GM23338 (cell line): ENCODE results near the gene MRPS7. TPM values are rescaled to one million over a fixed set of nuclear protein-coding genes. Genes with fewer than 3 reads are reported as not detected.

Source experiments
- ATAC-seq: fragments of 200-7000 bp; cut with Tn5 transposase; 3 replicates; pipeline ENCODE4 v1.9.1; 2020
- DNase-seq: peaks from one replicate; pipeline ENCODE4 v3.0.0-alpha.2; 2015; ENCODE audit warnings: low spot score
- H2AFZ ChIP-seq: fragments of 200-600 bp; sonication (generic); 2 replicates; pipeline ENCODE4 v1.8.0; 2016; ENCODE audit warnings: antibody characterized with exemption, mild to moderate bottlenecking, moderate library complexity
- H3F3A ChIP-seq: fragments of 200-600 bp; sonication (generic); replicated peaks from 2 replicates; pipeline ENCODE4 v1.8.0; 2017; ENCODE audit warnings: antibody characterized with exemption, mixed run types, low read depth
- H3K27ac ChIP-seq: fragments of 200-600 bp; sonication (generic); 2 replicates; pipeline ENCODE4 v1.6.1; 2016; ENCODE audit warnings: low read depth
- H3K27me3 ChIP-seq: fragments of 200-600 bp; sonication (generic); 2 replicates; pipeline ENCODE4 v1.8.0; 2016; ENCODE audit warnings: mild to moderate bottlenecking, mixed run types, moderate library complexity; ENCODE audit not compliant: insufficient read depth
- H3K36me3 ChIP-seq: fragments of 200-600 bp; sonication (generic); 2 replicates; pipeline ENCODE4 v1.8.0; 2016; ENCODE audit warnings: mild to moderate bottlenecking; ENCODE audit not compliant: insufficient read depth
- H3K4me1 ChIP-seq: fragments of 200-600 bp; sonication (generic); 2 replicates; pipeline ENCODE4 v1.8.0; 2016; ENCODE audit warnings: mild to moderate bottlenecking, moderate library complexity; ENCODE audit not compliant: insufficient read depth
- H3K4me2 ChIP-seq: fragments of 200-600 bp; sonication (generic); 2 replicates; pipeline ENCODE4 v1.7.1; 2017; ENCODE audit warnings: mixed run types
- H3K4me3 ChIP-seq: fragments of 200-600 bp; sonication (generic); 2 replicates; pipeline ENCODE4 v1.6.1; 2016; ENCODE audit warnings: mixed run types
- H3K79me2 ChIP-seq: fragments of 200-600 bp; sonication (generic); replicated peaks from 2 replicates; pipeline ENCODE4 v1.8.0; 2017; ENCODE audit warnings: mild to moderate bottlenecking; ENCODE audit not compliant: insufficient read depth
- H3K9me2 ChIP-seq: fragments of 200-600 bp; sonication (generic); 2 replicates; pipeline ENCODE4 v1.8.0; 2017; ENCODE audit not compliant: insufficient read depth
- H4K20me1 ChIP-seq: fragments of 200-600 bp; sonication (generic); replicated peaks from 2 replicates; pipeline ENCODE4 v1.8.0; 2017; ENCODE audit warnings: mild to moderate bottlenecking; ENCODE audit not compliant: insufficient read depth
- H3K27ac Mint-ChIP-seq: 2 replicates; pipeline ENCODE4 v1.8.0; 2020; ENCODE audit warnings: inconsistent platforms, mild to moderate bottlenecking, moderate library complexity, mixed read lengths
- H3K27me3 Mint-ChIP-seq: 3 replicates; pipeline ENCODE4 v1.8.0; 2022; ENCODE audit warnings: low read depth, mild to moderate bottlenecking, moderate library complexity, mixed read lengths, inconsistent platforms; ENCODE audit not compliant: insufficient read depth, poor library complexity
- H3K36me3 Mint-ChIP-seq: 3 replicates; pipeline ENCODE4 v1.8.0; 2021; ENCODE audit warnings: low read depth, mild to moderate bottlenecking, inconsistent platforms, moderate library complexity, mixed read lengths
- H3K4me1 Mint-ChIP-seq: 3 replicates; pipeline ENCODE4 v1.8.0; 2020; ENCODE audit warnings: mild to moderate bottlenecking, inconsistent platforms, mixed read lengths
- H3K4me3 Mint-ChIP-seq: 3 replicates; pipeline ENCODE4 v1.8.0; 2021; ENCODE audit warnings: moderate library complexity, mild to moderate bottlenecking, inconsistent platforms, mixed read lengths
- H3K9me3 Mint-ChIP-seq: 3 replicates; pipeline ENCODE4 v1.8.0; 2020; ENCODE audit warnings: moderate library complexity, mild to moderate bottlenecking, inconsistent platforms, mixed read lengths
- CREB1 ChIP-seq: fragments of 250-450 bp; sonication (Bioruptor Pico); IDR thresholded peaks from 2 replicates; pipeline ENCODE4 v1.5.0; 2020; ENCODE audit warnings: low read depth, mild to moderate bottlenecking, moderate library complexity
- CTCF ChIP-seq, 2 experiments: fragments of 200-600 bp in 1 of 2; sonication (generic) in 1 of 2; conservative IDR thresholded peaks; 2 replicates each; pipeline versions ENCODE4 v1.5.1 to v1.6.1; 2016 to 2017; ENCODE audit warnings: antibody characterized with exemption in 2 of 2, low read depth in 2 of 2, mild to moderate bottlenecking in 2 of 2, moderate library complexity in 1 of 2
- EZH2 ChIP-seq: fragments of 200-600 bp; sonication (generic); IDR thresholded peaks from one replicate; pipeline ENCODE4 v1.8.0; 2017; ENCODE audit warnings: antibody characterized with exemption, mild to moderate bottlenecking, low read depth; ENCODE audit not compliant: unreplicated experiment
- EZH2phosphoT487 ChIP-seq: fragments of 200-600 bp; sonication (generic); IDR thresholded peaks from one replicate; pipeline ENCODE4 v1.8.1; 2018; ENCODE audit warnings: antibody characterized with exemption; ENCODE audit not compliant: unreplicated experiment
- JUNB ChIP-seq: IDR thresholded peaks from one replicate; pipeline ENCODE4 v1.6.1; 2016; ENCODE audit warnings: antibody characterized with exemption; ENCODE audit not compliant: unreplicated experiment
- NANOG ChIP-seq: IDR thresholded peaks from 2 replicates; pipeline ENCODE4 v1.6.1; 2016; ENCODE audit warnings: antibody characterized with exemption, borderline replicate concordance
- POLR2AphosphoS5 ChIP-seq: IDR thresholded peaks from 2 replicates; pipeline ENCODE4 v1.6.1; 2016; ENCODE audit warnings: antibody characterized with exemption, low read depth
- STAT1 ChIP-seq: IDR thresholded peaks from one replicate; pipeline ENCODE4 v1.6.1; 2016; ENCODE audit warnings: antibody characterized with exemption; ENCODE audit not compliant: unreplicated experiment
- ZNF114 ChIP-seq: fragments of 250-450 bp; sonication (Bioruptor Pico); IDR thresholded peaks from 2 replicates; pipeline ENCODE4 v1.5.0; 2020; ENCODE audit warnings: mild to moderate bottlenecking, moderate library complexity
- ZNF331 ChIP-seq: fragments of 250-450 bp; sonication (Bioruptor Pico); IDR thresholded peaks from 2 replicates; pipeline ENCODE4 v1.5.0; 2020; ENCODE audit warnings: low read depth, mild to moderate bottlenecking, moderate library complexity
- polyA plus RNA-seq: library from polyadenylated mRNA; unstranded; fragments of >200 nt; fragmentation: Nextera tagmentation; extraction: Ambion mirVana; gene quantifications from 2 replicates; pipeline ENCODE4 v1.2.1, GENCODE V29; 2016
- total RNA-seq: library from RNA; depleted of rRNA; stranded (reverse); fragments of >200 nt; shearing (Covaris generic); gene quantifications from 2 replicates; pipeline ENCODE4 v1.2.3, GENCODE V29; 2014
- TF ChIP-seq, protein P1 (sequence below): IDR thresholded peaks from one replicate; pipeline ENCODE4 v1.6.1; 2018; ENCODE audit warnings: antibody characterized with exemption; ENCODE audit not compliant: unreplicated experiment
- TF ChIP-seq, protein P2 (sequence below): IDR thresholded peaks from 2 replicates; pipeline ENCODE4 v1.6.1; 2016; ENCODE audit warnings: antibody characterized with exemption
- TF ChIP-seq, protein P3 (sequence below): fragments of 250-450 bp; sonication (Bioruptor Pico); IDR thresholded peaks from 2 replicates; pipeline ENCODE4 v1.5.0; 2020; ENCODE audit warnings: mild to moderate bottlenecking, moderate library complexity

The MRPS7 gene
- total and polyA plus RNA-seq, 2 experiments from 2014 or later, result 60.6 to 114 TPM

- no peak overlapping the region for H3K4me2 ChIP-seq
- Mint-ChIP-seq H3K4me1 (no peaks in the 10 kb centered on the region), H3K9me3 (no peaks in the 10 kb centered on the region), H3K27me3 (peaks cover 8% of the 10 kb centered on the region), H3K27ac (no peak overlapping the region), H3K4me3 (no peak overlapping the region), H3K36me3 (peaks cover 24% of the 10 kb centered on the region)
- no peak for DNase-seq
- H3K36me3 ChIP-seq, result 0 out of 2 replicates have a peak, but pooled peaks cover 9% of the 10 kb centered on the region
- TF ChIP-seq EZH2 (no peak), EZH2phosphoT487 (no peak), JUNB (no peak), CTCF (conservative IDR thresholded peaks at IDR 0.05; ENCODE audit: low read depth in 2 of 2) (no peak), CREB1 (no peak), NANOG (no peak), POLR2AphosphoS5 (no peak), ZNF114 (CRISPR knock-in tag) (no peak), ZNF331 (CRISPR knock-in tag) (no peak), STAT1 (no peak)
- TF ChIP-seq, protein P1, sequence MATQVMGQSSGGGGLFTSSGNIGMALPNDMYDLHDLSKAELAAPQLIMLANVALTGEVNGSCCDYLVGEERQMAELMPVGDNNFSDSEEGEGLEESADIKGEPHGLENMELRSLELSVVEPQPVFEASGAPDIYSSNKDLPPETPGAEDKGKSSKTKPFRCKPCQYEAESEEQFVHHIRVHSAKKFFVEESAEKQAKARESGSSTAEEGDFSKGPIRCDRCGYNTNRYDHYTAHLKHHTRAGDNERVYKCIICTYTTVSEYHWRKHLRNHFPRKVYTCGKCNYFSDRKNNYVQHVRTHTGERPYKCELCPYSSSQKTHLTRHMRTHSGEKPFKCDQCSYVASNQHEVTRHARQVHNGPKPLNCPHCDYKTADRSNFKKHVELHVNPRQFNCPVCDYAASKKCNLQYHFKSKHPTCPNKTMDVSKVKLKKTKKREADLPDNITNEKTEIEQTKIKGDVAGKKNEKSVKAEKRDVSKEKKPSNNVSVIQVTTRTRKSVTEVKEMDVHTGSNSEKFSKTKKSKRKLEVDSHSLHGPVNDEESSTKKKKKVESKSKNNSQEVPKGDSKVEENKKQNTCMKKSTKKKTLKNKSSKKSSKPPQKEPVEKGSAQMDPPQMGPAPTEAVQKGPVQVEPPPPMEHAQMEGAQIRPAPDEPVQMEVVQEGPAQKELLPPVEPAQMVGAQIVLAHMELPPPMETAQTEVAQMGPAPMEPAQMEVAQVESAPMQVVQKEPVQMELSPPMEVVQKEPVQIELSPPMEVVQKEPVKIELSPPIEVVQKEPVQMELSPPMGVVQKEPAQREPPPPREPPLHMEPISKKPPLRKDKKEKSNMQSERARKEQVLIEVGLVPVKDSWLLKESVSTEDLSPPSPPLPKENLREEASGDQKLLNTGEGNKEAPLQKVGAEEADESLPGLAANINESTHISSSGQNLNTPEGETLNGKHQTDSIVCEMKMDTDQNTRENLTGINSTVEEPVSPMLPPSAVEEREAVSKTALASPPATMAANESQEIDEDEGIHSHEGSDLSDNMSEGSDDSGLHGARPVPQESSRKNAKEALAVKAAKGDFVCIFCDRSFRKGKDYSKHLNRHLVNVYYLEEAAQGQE, result no peak
- TF ChIP-seq, protein P2, sequence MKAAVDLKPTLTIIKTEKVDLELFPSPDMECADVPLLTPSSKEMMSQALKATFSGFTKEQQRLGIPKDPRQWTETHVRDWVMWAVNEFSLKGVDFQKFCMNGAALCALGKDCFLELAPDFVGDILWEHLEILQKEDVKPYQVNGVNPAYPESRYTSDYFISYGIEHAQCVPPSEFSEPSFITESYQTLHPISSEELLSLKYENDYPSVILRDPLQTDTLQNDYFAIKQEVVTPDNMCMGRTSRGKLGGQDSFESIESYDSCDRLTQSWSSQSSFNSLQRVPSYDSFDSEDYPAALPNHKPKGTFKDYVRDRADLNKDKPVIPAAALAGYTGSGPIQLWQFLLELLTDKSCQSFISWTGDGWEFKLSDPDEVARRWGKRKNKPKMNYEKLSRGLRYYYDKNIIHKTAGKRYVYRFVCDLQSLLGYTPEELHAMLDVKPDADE, result no peak
- TF ChIP-seq, protein P3, sequence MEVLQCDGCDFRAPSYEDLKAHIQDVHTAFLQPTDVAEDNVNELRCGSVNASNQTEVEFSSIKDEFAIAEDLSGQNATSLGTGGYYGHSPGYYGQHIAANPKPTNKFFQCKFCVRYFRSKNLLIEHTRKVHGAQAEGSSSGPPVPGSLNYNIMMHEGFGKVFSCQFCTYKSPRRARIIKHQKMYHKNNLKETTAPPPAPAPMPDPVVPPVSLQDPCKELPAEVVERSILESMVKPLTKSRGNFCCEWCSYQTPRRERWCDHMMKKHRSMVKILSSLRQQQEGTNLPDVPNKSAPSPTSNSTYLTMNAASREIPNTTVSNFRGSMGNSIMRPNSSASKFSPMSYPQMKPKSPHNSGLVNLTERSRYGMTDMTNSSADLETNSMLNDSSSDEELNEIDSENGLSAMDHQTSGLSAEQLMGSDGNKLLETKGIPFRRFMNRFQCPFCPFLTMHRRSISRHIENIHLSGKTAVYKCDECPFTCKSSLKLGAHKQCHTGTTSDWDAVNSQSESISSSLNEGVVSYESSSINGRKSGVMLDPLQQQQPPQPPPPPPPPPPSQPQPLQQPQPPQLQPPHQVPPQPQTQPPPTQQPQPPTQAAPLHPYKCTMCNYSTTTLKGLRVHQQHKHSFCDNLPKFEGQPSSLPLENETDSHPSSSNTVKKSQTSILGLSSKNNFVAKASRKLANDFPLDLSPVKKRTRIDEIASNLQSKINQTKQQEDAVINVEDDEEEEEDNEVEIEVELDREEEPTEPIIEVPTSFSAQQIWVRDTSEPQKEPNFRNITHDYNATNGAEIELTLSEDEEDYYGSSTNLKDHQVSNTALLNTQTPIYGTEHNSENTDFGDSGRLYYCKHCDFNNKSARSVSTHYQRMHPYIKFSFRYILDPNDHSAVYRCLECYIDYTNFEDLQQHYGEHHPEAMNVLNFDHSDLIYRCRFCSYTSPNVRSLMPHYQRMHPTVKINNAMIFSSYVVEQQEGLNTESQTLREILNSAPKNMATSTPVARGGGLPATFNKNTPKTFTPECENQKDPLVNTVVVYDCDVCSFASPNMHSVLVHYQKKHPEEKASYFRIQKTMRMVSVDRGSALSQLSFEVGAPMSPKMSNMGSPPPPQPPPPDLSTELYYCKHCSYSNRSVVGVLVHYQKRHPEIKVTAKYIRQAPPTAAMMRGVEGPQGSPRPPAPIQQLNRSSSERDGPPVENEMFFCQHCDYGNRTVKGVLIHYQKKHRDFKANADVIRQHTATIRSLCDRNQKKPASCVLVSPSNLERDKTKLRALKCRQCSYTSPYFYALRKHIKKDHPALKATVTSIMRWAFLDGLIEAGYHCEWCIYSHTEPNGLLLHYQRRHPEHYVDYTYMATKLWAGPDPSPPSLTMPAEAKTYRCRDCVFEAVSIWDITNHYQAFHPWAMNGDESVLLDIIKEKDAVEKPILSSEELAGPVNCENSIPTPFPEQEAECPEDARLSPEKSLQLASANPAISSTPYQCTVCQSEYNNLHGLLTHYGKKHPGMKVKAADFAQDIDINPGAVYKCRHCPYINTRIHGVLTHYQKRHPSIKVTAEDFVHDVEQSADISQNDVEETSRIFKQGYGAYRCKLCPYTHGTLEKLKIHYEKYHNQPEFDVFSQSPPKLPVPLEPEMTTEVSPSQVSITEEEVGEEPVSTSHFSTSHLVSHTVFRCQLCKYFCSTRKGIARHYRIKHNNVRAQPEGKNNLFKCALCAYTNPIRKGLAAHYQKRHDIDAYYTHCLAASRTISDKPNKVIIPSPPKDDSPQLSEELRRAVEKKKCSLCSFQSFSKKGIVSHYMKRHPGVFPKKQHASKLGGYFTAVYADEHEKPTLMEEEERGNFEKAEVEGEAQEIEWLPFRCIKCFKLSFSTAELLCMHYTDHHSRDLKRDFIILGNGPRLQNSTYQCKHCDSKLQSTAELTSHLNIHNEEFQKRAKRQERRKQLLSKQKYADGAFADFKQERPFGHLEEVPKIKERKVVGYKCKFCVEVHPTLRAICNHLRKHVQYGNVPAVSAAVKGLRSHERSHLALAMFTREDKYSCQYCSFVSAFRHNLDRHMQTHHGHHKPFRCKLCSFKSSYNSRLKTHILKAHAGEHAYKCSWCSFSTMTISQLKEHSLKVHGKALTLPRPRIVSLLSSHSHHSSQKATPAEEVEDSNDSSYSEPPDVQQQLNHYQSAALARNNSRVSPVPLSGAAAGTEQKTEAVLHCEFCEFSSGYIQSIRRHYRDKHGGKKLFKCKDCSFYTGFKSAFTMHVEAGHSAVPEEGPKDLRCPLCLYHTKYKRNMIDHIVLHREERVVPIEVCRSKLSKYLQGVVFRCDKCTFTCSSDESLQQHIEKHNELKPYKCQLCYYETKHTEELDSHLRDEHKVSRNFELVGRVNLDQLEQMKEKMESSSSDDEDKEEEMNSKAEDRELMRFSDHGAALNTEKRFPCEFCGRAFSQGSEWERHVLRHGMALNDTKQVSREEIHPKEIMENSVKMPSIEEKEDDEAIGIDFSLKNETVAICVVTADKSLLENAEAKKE (CRISPR knock-in tag), result no peak
- no peak overlapping the region for H3K27ac ChIP-seq
- no peaks in the 10 kb centered on the region for H4K20me1 ChIP-seq
- no peaks in the 10 kb centered on the region for H3K27me3 ChIP-seq
- no peak overlapping the region for H2AFZ ChIP-seq
- no peak for ATAC-seq
- peaks cover 6% of the 10 kb centered on the region; the same call in 1 of the 2 replicates for H3F3A ChIP-seq
- no peak overlapping the region for H3K4me3 ChIP-seq
- no peaks in the 10 kb centered on the region for H3K79me2 ChIP-seq
- no peaks in the 10 kb centered on the region for H3K9me2 ChIP-seq
- H3K4me1 ChIP-seq, result no peaks in the 10 kb centered on the region
These were observed 16.0 kb downstream of the MRPS7 start for GRCh38 chr17:75277664-75278071.
